CD8-positive, alpha-beta memory T cell (primary cell): Measurements from ENCODE around the gene IDUA. TPM values are rescaled to one million over a fixed set of nuclear protein-coding genes. Genes with fewer than 3 reads are reported as not detected.

Experiments used
- CTCF ChIA-PET: fragments of 350-600 bp; sonication (Branson Sonifier 250); formaldehyde crosslinking; loops from one replicate; lab custom pipeline; 2021; ENCODE audit warnings: antibody characterized with exemption; lab: Charles Lee
- POLR2A ChIA-PET: fragments of 350-600 bp; sonication (Branson Sonifier 250); formaldehyde crosslinking; loops from one replicate; lab custom pipeline; 2021; ENCODE audit warnings: antibody characterized with exemption; lab: Charles Lee
- DNase-seq, 5 donors: peaks; one replicate each; pipeline versions ENCODE4 v3.0.0 to v3.0.0-alpha.2; 2020 to 2022; ENCODE audit warnings: mixed read lengths in 1 of 5
- H3K27ac ChIP-seq: one replicate; pipeline ENCODE4 v1.7.0; 2013; ENCODE audit warnings: low read depth, mild to moderate bottlenecking, low read length, moderate library complexity
- H3K27me3 ChIP-seq: 2 replicates; pipeline ENCODE4 v1.7.0; 2013; ENCODE audit warnings: low read length, mild to moderate bottlenecking; ENCODE audit not compliant: insufficient read depth, poor library complexity, severe bottlenecking
- H3K36me3 ChIP-seq: 2 replicates; pipeline ENCODE4 v1.7.0; 2013; ENCODE audit warnings: mild to moderate bottlenecking, low read length, moderate library complexity; ENCODE audit not compliant: insufficient read depth
- H3K4me1 ChIP-seq: 2 replicates; pipeline ENCODE4 v1.7.0; 2013; ENCODE audit warnings: mild to moderate bottlenecking, low read length, moderate library complexity; ENCODE audit not compliant: insufficient read depth
- H3K4me3 ChIP-seq: 2 replicates; pipeline ENCODE4 v1.7.0; 2013; ENCODE audit warnings: mild to moderate bottlenecking, low read length
- H3K9me3 ChIP-seq: 2 replicates; pipeline ENCODE4 v1.7.0; 2013; ENCODE audit warnings: mild to moderate bottlenecking, low read length
- H3K27ac Mint-ChIP-seq, 8 donors: one replicate each; pipeline ENCODE4 v1.8.0; 2020 to 2021; ENCODE audit warnings: mixed read lengths in 8 of 8, mild to moderate bottlenecking in 6 of 8, inconsistent platforms in 3 of 8, moderate library complexity in 3 of 8
- H3K27me3 Mint-ChIP-seq, 2 donors: one replicate each; pipeline ENCODE4 v1.8.0; 2020 to 2021; ENCODE audit warnings: mixed read lengths in 2 of 2, mild to moderate bottlenecking in 1 of 2, moderate library complexity in 1 of 2
- H3K36me3 Mint-ChIP-seq, 3 donors: one replicate each; pipeline ENCODE4 v1.8.0; 2020 to 2021; ENCODE audit warnings: mixed read lengths in 3 of 3, inconsistent platforms in 1 of 3, mild to moderate bottlenecking in 1 of 3
- H3K4me1 Mint-ChIP-seq, 3 donors: one replicate each; pipeline ENCODE4 v1.8.0; 2020 to 2021; ENCODE audit warnings: mixed read lengths in 3 of 3, inconsistent platforms in 1 of 3, mild to moderate bottlenecking in 1 of 3
- H3K4me3 Mint-ChIP-seq, 7 donors: one replicate each; pipeline ENCODE4 v1.8.0; 2020 to 2021; ENCODE audit warnings: mixed read lengths in 7 of 7, mild to moderate bottlenecking in 6 of 7, moderate library complexity in 4 of 7, inconsistent platforms in 2 of 7
- H3K9me3 Mint-ChIP-seq, 5 donors: one replicate each; pipeline ENCODE4 v1.8.0; 2020 to 2022; ENCODE audit warnings: mixed read lengths in 5 of 5, mild to moderate bottlenecking in 3 of 5, moderate library complexity in 2 of 5, inconsistent platforms in 1 of 5
- polyA plus RNA-seq: library from polyadenylated mRNA; unstranded; fragments of 300-500 nt; fragmentation: Illumina TruSeq; gene quantifications from one replicate; pipeline ENCODE4 v1.2.3, GENCODE V29; 2021
- total RNA-seq, 2 experiments: library from RNA; stranded (reverse); gene quantifications; one replicate each; pipeline ENCODE4 v1.2.3, GENCODE V29; 2021

Gene IDUA
- total and polyA plus RNA-seq, 3 experiments from 2014 or later, result 9.3 to 19.1 (median 18.7) TPM

DNA sequence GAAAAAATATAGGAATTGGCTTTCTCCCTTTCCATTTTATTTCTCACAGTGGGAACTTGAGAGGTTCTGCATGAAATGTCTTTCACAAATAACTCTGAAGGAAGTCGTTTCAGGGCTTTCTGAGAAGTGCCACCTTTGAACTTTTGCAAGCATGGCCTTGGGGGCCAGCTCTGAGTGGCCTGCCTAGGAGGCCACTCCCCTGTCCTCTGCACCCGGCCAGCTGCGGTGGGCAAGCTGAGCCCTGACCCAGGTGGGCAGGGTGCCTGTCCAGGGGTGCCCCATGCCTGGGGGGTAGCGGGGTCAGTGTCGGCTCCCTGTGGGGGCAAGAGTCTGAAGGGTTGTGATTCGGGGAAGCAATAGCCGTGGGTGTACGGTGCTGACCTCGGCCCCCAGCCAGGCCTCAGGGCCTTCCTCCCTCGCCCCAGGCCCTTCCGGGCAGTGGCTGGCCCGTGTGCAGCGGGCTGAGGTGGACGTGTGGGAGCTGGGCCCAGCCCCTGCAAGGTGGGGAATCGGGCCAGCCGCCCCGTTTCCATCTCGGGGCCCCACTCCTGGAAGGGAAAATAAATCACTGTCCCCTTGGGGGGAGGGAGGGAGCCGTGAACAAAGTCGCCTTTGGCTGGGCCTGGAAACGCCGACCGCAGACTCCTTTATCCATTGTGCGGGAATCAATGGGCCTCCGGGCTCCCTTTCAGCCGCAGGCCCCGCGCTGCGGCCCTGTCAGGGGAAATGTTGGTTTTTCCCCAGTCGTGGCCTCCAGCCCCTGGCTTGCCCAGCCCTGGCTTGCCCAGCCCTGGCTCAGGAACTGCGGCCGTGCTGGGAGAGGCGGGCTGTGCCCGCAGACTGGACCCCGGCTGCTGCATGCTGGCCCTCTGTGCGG lies 27.7 kb downstream of the IDUA start:
- Histone ChIP-seq H3K4me3 (no peak overlapping the region), H3K36me3 (no peaks in the 10 kb centered on the region), H3K27me3 (no peaks in the 10 kb centered on the region), H3K27ac (no peak overlapping the region), H3K9me3 (no peaks in the 10 kb centered on the region), H3K4me1 (peaks cover 4% of the 10 kb centered on the region)
- CTCF ChIA-PET, result no interaction called here
- no peak for DNase-seq
- POLR2A ChIA-PET, result no interaction called here
- Mint-ChIP-seq H3K27me3 (no peaks in the 10 kb centered on the region), H3K27ac (peak overlapping the region in 1 of 8 donors; percentile 48), H3K36me3 (peaks cover 0 to 7% (median 0%) of the 10 kb centered on the region in 3 donors), H3K9me3 (no peaks in the 10 kb centered on the region), H3K4me1 (peaks cover 6 to 10% (median 6%) of the 10 kb centered on the region in 3 donors), H3K4me3 (peak overlapping the region in 3 of 7 donors; percentile 35 to 73 (median 53))

DNA sequence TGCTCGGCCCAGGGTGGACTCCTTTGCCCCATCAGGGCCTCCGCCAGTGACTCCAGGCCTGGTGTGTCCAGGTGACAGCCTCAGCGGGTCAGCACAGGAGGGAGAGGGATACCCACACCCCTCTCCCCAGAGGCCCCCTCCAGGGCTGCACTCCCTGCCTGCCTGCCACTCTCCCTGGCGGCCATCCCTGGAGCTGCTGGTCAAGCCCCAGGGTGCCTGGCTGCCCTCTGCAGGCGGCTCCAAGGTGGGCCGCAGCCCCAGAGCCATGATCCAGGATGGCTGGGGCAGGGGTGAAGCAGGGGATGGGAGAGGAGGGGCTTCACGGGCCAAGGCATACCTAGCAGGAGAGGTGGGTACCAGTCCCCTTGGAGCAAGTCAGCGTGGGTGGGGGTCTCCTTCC lies 28.3 kb downstream of the IDUA start:
- Histone ChIP-seq H3K27me3 (no peaks in the 10 kb centered on the region), H3K36me3 (no peaks in the 10 kb centered on the region), H3K4me3 (no peak overlapping the region), H3K4me1 (peaks cover 4% of the 10 kb centered on the region), H3K9me3 (no peaks in the 10 kb centered on the region), H3K27ac (no peak overlapping the region)
- H3K36me3 Mint-ChIP-seq, result peaks cover 0 to 7% (median 0%) of the 10 kb centered on the region in 3 donors
- H3K9me3 Mint-ChIP-seq, result no peaks in the 10 kb centered on the region
- H3K27ac Mint-ChIP-seq, result peak overlapping the region in 1 of 8 donors; percentile 36
- ChIA-PET POLR2A (no interaction called here), CTCF (no interaction called here)
- H3K4me1 Mint-ChIP-seq, result peaks cover 6 to 10% (median 6%) of the 10 kb centered on the region in 3 donors
- no peak for DNase-seq
- no peaks in the 10 kb centered on the region for H3K27me3 Mint-ChIP-seq
- H3K4me3 Mint-ChIP-seq, result no peak overlapping the region

GRCh38 chr4:1015746-1016145 lies 28.9 kb downstream of the IDUA start:
- Histone ChIP-seq H3K9me3 (no peaks in the 10 kb centered on the region), H3K4me3 (no peak overlapping the region), H3K4me1 (peaks cover 4% of the 10 kb centered on the region), H3K27me3 (no peaks in the 10 kb centered on the region), H3K36me3 (no peaks in the 10 kb centered on the region), H3K27ac (no peak overlapping the region)
- H3K36me3 Mint-ChIP-seq, result peaks cover 0 to 4% (median 0%) of the 10 kb centered on the region in 3 donors
- H3K27me3 Mint-ChIP-seq, result no peaks in the 10 kb centered on the region
- H3K27ac Mint-ChIP-seq, result peak overlapping the region in 1 of 8 donors; percentile 36
- CTCF ChIA-PET, result no interaction called here
- no peaks in the 10 kb centered on the region for H3K9me3 Mint-ChIP-seq
- H3K4me3 Mint-ChIP-seq, result peak overlapping the region in 1 of 7 donors; percentile 48
- no peak for DNase-seq
- POLR2A ChIA-PET, result no interaction called here
- H3K4me1 Mint-ChIP-seq, result peaks cover under 1 to 4% (median 1%) of the 10 kb centered on the region in 3 donors

DNA sequence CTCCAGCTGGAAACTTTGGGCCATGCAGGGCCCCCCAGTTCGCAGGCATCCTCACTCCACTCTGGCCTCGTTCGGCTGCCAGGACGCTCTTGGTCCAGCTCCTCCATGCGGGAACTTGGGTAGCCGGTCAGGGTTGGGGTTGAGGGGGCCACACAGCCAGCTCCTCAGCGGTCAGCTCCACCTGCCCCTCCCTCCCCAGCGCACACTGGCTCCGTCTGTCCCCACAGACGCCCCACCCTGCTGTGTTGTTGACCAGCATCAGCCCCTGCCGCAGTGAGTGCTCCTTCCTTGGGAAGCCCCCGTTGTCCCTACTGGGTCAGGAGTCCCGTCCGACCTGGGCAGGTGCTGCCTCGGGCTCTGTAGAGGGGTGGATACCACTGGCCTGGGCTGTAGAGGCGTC lies 30.4 kb downstream of the IDUA start:
- H3K4me1 Mint-ChIP-seq, result peaks cover 0 to 4% (median 0%) of the 10 kb centered on the region in 3 donors
- no peaks in the 10 kb centered on the region for H3K27me3 ChIP-seq
- no peaks in the 10 kb centered on the region for H3K27me3 Mint-ChIP-seq
- H3K27ac ChIP-seq, result no peak overlapping the region
- H3K4me3 Mint-ChIP-seq, result no peak overlapping the region
- H3K4me3 ChIP-seq, result no peak overlapping the region
- peaks cover 4% of the 10 kb centered on the region for H3K4me1 ChIP-seq
- H3K27ac Mint-ChIP-seq, result no peak overlapping the region
- no peak for DNase-seq
- no peaks in the 10 kb centered on the region for H3K9me3 Mint-ChIP-seq
- H3K36me3 Mint-ChIP-seq, result peaks cover 0 to 3% (median 0%) of the 10 kb centered on the region in 3 donors
- no peaks in the 10 kb centered on the region for H3K36me3 ChIP-seq
- no peaks in the 10 kb centered on the region for H3K9me3 ChIP-seq
- CTCF ChIA-PET, result no interaction called here
- POLR2A ChIA-PET, result no interaction called here

- peaks cover 0 to 4% (median 0%) of the 10 kb centered on the region in 3 donors for H3K4me1 Mint-ChIP-seq
- Histone ChIP-seq H3K4me1 (peaks cover 2% of the 10 kb centered on the region), H3K27ac (no peak overlapping the region), H3K27me3 (no peaks in the 10 kb centered on the region), H3K9me3 (no peaks in the 10 kb centered on the region), H3K4me3 (no peak overlapping the region), H3K36me3 (no peaks in the 10 kb centered on the region)
- no peak for DNase-seq
- CTCF ChIA-PET, result no interaction called here
- H3K27me3 Mint-ChIP-seq, result no peaks in the 10 kb centered on the region
- peaks cover 0 to 3% (median 0%) of the 10 kb centered on the region in 3 donors for H3K36me3 Mint-ChIP-seq
- POLR2A ChIA-PET, result no interaction called here
- H3K4me3 Mint-ChIP-seq, result no peak overlapping the region
- no peak overlapping the region for H3K27ac Mint-ChIP-seq
- no peaks in the 10 kb centered on the region for H3K9me3 Mint-ChIP-seq
Observed at GRCh38 chr4:1017706-1018105, 30.9 kb downstream of the IDUA start.

DNA sequence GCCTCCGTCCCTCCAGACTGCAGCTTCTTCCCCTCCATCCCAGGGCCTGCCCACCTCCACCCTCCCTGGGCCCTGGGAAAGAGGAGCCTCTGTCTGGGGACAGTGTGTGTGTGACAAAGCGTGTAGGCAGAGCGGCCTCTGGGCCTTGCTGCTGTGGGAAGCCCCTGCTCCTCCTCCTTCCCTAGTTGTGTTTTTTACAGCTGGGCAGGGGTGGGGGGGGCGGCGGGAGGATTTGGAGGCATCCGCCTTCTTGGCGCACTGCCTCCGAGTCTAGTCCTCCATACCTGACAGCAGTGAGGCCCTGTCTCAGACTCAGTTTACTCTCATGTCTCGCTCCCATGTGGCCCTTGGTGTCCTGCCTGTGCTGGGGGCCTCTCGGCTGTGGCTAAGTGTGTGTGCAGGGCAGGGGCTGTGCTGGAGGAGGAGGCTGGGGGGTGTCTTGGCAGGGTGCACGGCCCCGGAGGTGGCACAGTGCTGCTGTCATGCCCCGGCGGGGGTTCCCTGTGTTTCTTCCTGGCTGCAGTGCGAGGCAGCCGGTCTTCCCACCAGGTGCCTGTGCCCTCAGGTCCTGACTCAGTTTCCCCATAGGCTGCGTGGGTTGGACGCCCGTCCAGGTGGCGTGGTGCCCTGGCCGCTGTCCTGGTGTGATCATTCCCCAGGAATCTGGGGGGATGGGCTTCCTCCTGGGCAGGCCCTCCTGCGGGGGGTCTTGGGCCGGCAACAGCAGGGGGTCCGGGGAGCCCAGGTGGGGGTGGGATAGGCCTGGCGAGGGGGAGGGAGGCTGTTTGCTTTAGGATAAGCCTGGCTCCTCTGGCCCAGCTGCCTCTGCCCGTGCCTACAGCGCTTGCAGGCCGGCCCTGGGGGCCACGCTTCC lies 31.5 kb downstream of the IDUA start:
- no peak overlapping the region for H3K27ac Mint-ChIP-seq
- no peaks in the 10 kb centered on the region for H3K27me3 ChIP-seq
- no peaks in the 10 kb centered on the region for H3K4me1 ChIP-seq
- H3K4me1 Mint-ChIP-seq, result peaks cover 0 to 4% (median 0%) of the 10 kb centered on the region in 3 donors
- no peaks in the 10 kb centered on the region for H3K9me3 Mint-ChIP-seq
- POLR2A ChIA-PET, result no interaction called here
- DNase-seq, result no peak
- no peak overlapping the region for H3K4me3 ChIP-seq
- H3K27ac ChIP-seq, result no peak overlapping the region
- no peaks in the 10 kb centered on the region for H3K27me3 Mint-ChIP-seq
- no peaks in the 10 kb centered on the region for H3K36me3 ChIP-seq
- peaks cover 0 to 3% (median 0%) of the 10 kb centered on the region in 3 donors for H3K36me3 Mint-ChIP-seq
- CTCF ChIA-PET, result no interaction called here
- no peak overlapping the region for H3K4me3 Mint-ChIP-seq
- no peaks in the 10 kb centered on the region for H3K9me3 ChIP-seq

GRCh38 chr4:1019320-1019719 lies 32.5 kb downstream of the IDUA start:
- H3K27me3 Mint-ChIP-seq, result no peaks in the 10 kb centered on the region
- peaks cover 0 to 2% (median 0%) of the 10 kb centered on the region in 3 donors for H3K36me3 Mint-ChIP-seq
- Histone ChIP-seq H3K27me3 (no peaks in the 10 kb centered on the region), H3K4me3 (no peak overlapping the region), H3K4me1 (no peaks in the 10 kb centered on the region), H3K36me3 (no peaks in the 10 kb centered on the region), H3K27ac (no peak overlapping the region), H3K9me3 (no peaks in the 10 kb centered on the region)
- ChIA-PET POLR2A (no interaction called here), CTCF (no interaction called here)
- no peak for DNase-seq
- H3K9me3 Mint-ChIP-seq, result no peaks in the 10 kb centered on the region
- no peak overlapping the region for H3K4me3 Mint-ChIP-seq
- H3K4me1 Mint-ChIP-seq, result no peaks in the 10 kb centered on the region
- H3K27ac Mint-ChIP-seq, result peak overlapping the region in 1 of 8 donors; percentile 43
